Esophagus muscularis mucosa (tissue), 3 donors: Measurements from ENCODE around the gene HNRNPA0.

Experiments used
- CTCF ChIP-seq, 3 experiments: fragments of 200-600 bp in 2 of 3; fragments of 450-650 bp in 1 of 3; sonication (generic) in 2 of 3; IDR thresholded peaks; one replicate each; pipeline ENCODE4 v1.5.1; 2017 to 2019; ENCODE audit warnings: antibody characterized with exemption in 3 of 3, mild to moderate bottlenecking in 2 of 3, moderate library complexity in 1 of 3
- POLR2AphosphoS5 ChIP-seq, 2 donors: sonication (generic); formaldehyde crosslinking; IDR thresholded peaks; one replicate each; pipeline ENCODE4 v1.6.1; 2017; ENCODE audit warnings: antibody characterized with exemption in 2 of 2

- TF ChIP-seq POLR2AphosphoS5 (IDR thresholded peaks at IDR 0.05) (no peak), CTCF (IDR thresholded peaks at IDR 0.05) (no peak)
Measured at GRCh38 chr5:137760719-137761516, 6.8 kb upstream of the HNRNPA0 start.
